H1 (cell line): Measurements from ENCODE around the gene EXOC6. TPM values are rescaled to one million over a fixed set of nuclear protein-coding genes. Genes with fewer than 3 reads are reported as not detected.
A peak's percentile ranks its signal among the peaks of the same experiment; 100 is the strongest.

Experiments
- CHD7 ChIP-seq: fragments of 300-600 bp; sonication (generic); IDR thresholded peaks from 2 replicates; pipeline ENCODE4 v1.7.1; 2012; ENCODE audit warnings: low read length, moderate library complexity, mild to moderate bottlenecking, inconsistent platforms; ENCODE audit not compliant: insufficient replicate concordance
- POU5F1 ChIP-seq: IDR thresholded peaks from 2 replicates; pipeline ENCODE4 v1.6.1; 2011; ENCODE audit warnings: low read depth, mild to moderate bottlenecking, low read length, moderate library complexity
- RAD21 ChIP-seq, 2 experiments: IDR thresholded peaks in 1 of 2; conservative IDR thresholded peaks in 1 of 2; 2 replicates each; pipeline ENCODE4 v1.6.1; 2011; ENCODE audit warnings: low read depth in 2 of 2, low read length in 2 of 2, improper control_type of control experiment in 1 of 2, inconsistent platforms in 1 of 2, mild to moderate bottlenecking in 1 of 2, moderate library complexity in 1 of 2
- RFX5 ChIP-seq: IDR thresholded peaks from 2 replicates; pipeline ENCODE4 v1.6.1; 2011; ENCODE audit warnings: low read depth, low read length, improper control_type of control experiment, borderline replicate concordance
- polyA plus RNA-seq, 7 experiments: library from polyadenylated mRNA; depleted of rRNA in 3 of 7; stranded (reverse) in 5 of 7; unstranded in 2 of 7; fragments of >200 nt in 5 of 7; fragments of 200-250 nt in 2 of 7; gene quantifications; 1 replicate in 5 of 7; 2 replicates in 1 of 7; 4 replicates in 1 of 7; pipeline versions ENCODE4 v1.2.1 to v1.2.3, GENCODE V29; 2011 to 2013; ENCODE audit warnings: missing spikeins in 2 of 7, mixed read lengths in 2 of 7
- total RNA-seq: library from RNA; stranded (reverse); fragmentation: NEBNext Ultra II Directional; extraction: Animal tissue kit (Norgen Biotek cat#: 25700); gene quantifications from 2 replicates; pipeline ENCODE4 v1.2.1, GENCODE V29; 2021
- TF ChIP-seq, protein P1 (sequence below), 3 experiments: IDR thresholded peaks; 1 replicate in 2 of 3; 2 replicates in 1 of 3; pipeline versions ENCODE4 v1.5.1 to v1.6.1; 2011; ENCODE audit warnings: low read length in 3 of 3, mild to moderate bottlenecking in 3 of 3, inconsistent platforms in 2 of 3, low read depth in 1 of 3, moderate library complexity in 1 of 3; ENCODE audit not compliant: insufficient read depth in 1 of 3; ENCODE audit errors: control extremely low read depth in 1 of 3

The EXOC6 gene
- total and polyA plus RNA-seq, 2 of the 8 experiments (the other 6 are each of a cell fraction or from before 2014, with no cell fraction given), result 1.7 to 4.5 TPM

GRCh38 chr10:93095225-93095624 lies 246.9 kb downstream of the EXOC6 start (continued):
- TF ChIP-seq CHD7 (no peak), RAD21 (IDR thresholded peaks at IDR 0.05 in 1 of 2, conservative IDR thresholded peaks at IDR 0.05 in 1 of 2; ENCODE audit: low read depth in 2 of 2, low read length in 2 of 2) (peak in 1 of 2 experiments; percentile 43; a peak in 2 of 4 replicates), RFX5 (no peak), POU5F1 (no peak)
- TF ChIP-seq, protein P1, sequence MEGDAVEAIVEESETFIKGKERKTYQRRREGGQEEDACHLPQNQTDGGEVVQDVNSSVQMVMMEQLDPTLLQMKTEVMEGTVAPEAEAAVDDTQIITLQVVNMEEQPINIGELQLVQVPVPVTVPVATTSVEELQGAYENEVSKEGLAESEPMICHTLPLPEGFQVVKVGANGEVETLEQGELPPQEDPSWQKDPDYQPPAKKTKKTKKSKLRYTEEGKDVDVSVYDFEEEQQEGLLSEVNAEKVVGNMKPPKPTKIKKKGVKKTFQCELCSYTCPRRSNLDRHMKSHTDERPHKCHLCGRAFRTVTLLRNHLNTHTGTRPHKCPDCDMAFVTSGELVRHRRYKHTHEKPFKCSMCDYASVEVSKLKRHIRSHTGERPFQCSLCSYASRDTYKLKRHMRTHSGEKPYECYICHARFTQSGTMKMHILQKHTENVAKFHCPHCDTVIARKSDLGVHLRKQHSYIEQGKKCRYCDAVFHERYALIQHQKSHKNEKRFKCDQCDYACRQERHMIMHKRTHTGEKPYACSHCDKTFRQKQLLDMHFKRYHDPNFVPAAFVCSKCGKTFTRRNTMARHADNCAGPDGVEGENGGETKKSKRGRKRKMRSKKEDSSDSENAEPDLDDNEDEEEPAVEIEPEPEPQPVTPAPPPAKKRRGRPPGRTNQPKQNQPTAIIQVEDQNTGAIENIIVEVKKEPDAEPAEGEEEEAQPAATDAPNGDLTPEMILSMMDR (IDR thresholded peaks at IDR 0.05; ENCODE audit: control extremely low read depth in 1 of 3, insufficient read depth in 1 of 3, low read depth in 1 of 3, low read length in 3 of 3), result peak; percentile 40 to 53 (median 41)
